HL-60 (cell line): ENCODE data around the gene EXOC6B.

Source experiments
- DNase-seq, 2 experiments: peaks; one replicate each; pipeline ENCODE4 v3.0.0-alpha.2; 2010 to 2020; ENCODE audit warnings: low read depth in 1 of 2, low spot score in 1 of 2
- H3K27ac ChIP-seq: fragments of 250-450 bp; sonication (Bioruptor Pico); replicated peaks from 2 replicates; pipeline ENCODE4 v1.5.1; 2020; ENCODE audit warnings: mild to moderate bottlenecking, moderate library complexity
- H3K27me3 ChIP-seq: fragments of 250-450 bp; sonication (Bioruptor Pico); 2 replicates; pipeline ENCODE4 v1.5.1; 2021; ENCODE audit warnings: mild to moderate bottlenecking, moderate library complexity; ENCODE audit not compliant: insufficient read depth, poor library complexity, severe bottlenecking
- H3K4me3 ChIP-seq: replicated peaks from 2 replicates; pipeline ENCODE4 v1.5.1; 2011; ENCODE audit warnings: mild to moderate bottlenecking, control low read depth, low read length; ENCODE audit not compliant: insufficient read depth
- GABPA ChIP-seq: IDR thresholded peaks from 2 replicates; pipeline ENCODE4 v1.6.1; 2012; ENCODE audit warnings: low read depth
- POLR2AphosphoS5 ChIP-seq: IDR thresholded peaks from 2 replicates; pipeline ENCODE4 v1.6.1; 2012; ENCODE audit warnings: low read depth
- SPI1 ChIP-seq: IDR thresholded peaks from 2 replicates; pipeline ENCODE4 v1.6.1; 2012; ENCODE audit warnings: low read depth, mild to moderate bottlenecking, borderline replicate concordance
- TF ChIP-seq, protein P1 (sequence below): IDR thresholded peaks from one replicate; pipeline ENCODE4 v1.5.1; 2011; ENCODE audit warnings: low read length, control low read depth, inconsistent platforms; ENCODE audit not compliant: insufficient read depth
- TF ChIP-seq, protein P2 (sequence below): IDR thresholded peaks from 2 replicates; pipeline ENCODE4 v1.6.1; 2012; ENCODE audit warnings: low read depth; ENCODE audit not compliant: insufficient replicate concordance

EXOC6B gene

DNA sequence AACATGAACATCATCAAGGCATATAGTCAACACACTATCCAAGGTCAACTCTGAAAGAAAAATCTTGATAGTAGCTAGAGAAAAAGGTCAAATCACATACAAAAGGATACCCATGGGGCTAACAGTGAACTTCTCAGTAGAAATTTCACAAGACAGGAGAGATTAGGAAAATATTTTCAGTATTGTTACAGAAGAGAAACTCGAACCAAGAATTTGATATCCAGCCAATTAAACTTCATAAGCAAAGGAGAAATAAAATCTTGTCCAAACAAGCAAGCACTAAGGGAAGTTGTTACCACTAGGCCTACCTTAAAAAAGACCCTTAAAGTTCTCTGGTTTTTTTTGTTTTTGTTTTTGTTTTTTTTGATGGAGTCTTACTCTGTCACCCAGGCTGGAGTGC, 242.5 kb downstream of the EXOC6B start:
- Histone ChIP-seq H3K27ac (no peak overlapping the region), H3K27me3 (peaks cover 2% of the 10 kb centered on the region), H3K4me3 (no peak overlapping the region)
- TF ChIP-seq, protein P1, sequence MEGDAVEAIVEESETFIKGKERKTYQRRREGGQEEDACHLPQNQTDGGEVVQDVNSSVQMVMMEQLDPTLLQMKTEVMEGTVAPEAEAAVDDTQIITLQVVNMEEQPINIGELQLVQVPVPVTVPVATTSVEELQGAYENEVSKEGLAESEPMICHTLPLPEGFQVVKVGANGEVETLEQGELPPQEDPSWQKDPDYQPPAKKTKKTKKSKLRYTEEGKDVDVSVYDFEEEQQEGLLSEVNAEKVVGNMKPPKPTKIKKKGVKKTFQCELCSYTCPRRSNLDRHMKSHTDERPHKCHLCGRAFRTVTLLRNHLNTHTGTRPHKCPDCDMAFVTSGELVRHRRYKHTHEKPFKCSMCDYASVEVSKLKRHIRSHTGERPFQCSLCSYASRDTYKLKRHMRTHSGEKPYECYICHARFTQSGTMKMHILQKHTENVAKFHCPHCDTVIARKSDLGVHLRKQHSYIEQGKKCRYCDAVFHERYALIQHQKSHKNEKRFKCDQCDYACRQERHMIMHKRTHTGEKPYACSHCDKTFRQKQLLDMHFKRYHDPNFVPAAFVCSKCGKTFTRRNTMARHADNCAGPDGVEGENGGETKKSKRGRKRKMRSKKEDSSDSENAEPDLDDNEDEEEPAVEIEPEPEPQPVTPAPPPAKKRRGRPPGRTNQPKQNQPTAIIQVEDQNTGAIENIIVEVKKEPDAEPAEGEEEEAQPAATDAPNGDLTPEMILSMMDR, result no peak
- no peak for TF ChIP-seq GABPA
- TF ChIP-seq, protein P2, sequence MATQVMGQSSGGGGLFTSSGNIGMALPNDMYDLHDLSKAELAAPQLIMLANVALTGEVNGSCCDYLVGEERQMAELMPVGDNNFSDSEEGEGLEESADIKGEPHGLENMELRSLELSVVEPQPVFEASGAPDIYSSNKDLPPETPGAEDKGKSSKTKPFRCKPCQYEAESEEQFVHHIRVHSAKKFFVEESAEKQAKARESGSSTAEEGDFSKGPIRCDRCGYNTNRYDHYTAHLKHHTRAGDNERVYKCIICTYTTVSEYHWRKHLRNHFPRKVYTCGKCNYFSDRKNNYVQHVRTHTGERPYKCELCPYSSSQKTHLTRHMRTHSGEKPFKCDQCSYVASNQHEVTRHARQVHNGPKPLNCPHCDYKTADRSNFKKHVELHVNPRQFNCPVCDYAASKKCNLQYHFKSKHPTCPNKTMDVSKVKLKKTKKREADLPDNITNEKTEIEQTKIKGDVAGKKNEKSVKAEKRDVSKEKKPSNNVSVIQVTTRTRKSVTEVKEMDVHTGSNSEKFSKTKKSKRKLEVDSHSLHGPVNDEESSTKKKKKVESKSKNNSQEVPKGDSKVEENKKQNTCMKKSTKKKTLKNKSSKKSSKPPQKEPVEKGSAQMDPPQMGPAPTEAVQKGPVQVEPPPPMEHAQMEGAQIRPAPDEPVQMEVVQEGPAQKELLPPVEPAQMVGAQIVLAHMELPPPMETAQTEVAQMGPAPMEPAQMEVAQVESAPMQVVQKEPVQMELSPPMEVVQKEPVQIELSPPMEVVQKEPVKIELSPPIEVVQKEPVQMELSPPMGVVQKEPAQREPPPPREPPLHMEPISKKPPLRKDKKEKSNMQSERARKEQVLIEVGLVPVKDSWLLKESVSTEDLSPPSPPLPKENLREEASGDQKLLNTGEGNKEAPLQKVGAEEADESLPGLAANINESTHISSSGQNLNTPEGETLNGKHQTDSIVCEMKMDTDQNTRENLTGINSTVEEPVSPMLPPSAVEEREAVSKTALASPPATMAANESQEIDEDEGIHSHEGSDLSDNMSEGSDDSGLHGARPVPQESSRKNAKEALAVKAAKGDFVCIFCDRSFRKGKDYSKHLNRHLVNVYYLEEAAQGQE, result no peak
- TF ChIP-seq POLR2AphosphoS5, result no peak
- no peak for TF ChIP-seq SPI1
- DNase-seq, result no peak

DNA sequence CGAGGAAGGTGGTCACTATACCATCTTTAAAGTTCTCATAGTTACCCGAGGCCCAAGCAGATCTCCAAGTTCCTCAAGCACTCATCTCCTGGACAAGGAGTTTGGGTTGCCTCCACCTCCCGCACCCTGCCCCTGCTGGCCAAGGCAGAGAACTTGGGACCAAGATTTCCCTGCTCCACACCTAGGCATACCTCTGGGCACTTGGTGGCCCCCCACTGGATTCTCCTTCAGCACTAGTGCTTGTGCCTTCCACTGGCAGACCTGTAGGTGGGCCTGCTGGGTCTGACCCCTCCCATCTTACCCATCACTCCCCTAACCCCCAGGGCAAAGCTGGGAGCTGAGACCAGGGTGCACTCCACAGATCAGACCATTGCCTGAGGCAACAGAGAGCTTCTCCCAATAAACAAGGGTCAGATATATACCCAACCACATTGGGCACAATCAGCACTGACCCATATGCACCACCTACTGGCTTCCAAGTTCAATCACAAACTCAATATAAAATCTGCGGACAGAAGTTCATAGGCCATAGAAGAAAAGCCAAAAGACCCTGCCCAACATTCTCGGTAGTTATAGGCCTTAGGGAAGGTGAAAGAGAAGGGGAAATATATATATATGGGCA, 244.2 kb downstream of the EXOC6B start:
- H3K27ac ChIP-seq, result no peak overlapping the region
- DNase-seq, result no peak
- H3K27me3 ChIP-seq, result peaks cover 2% of the 10 kb centered on the region
- TF ChIP-seq POLR2AphosphoS5 (no peak), SPI1 (no peak), GABPA (no peak)
- TF ChIP-seq, protein P2, result no peak
- TF ChIP-seq, protein P1, result no peak
- no peak overlapping the region for H3K4me3 ChIP-seq

DNA sequence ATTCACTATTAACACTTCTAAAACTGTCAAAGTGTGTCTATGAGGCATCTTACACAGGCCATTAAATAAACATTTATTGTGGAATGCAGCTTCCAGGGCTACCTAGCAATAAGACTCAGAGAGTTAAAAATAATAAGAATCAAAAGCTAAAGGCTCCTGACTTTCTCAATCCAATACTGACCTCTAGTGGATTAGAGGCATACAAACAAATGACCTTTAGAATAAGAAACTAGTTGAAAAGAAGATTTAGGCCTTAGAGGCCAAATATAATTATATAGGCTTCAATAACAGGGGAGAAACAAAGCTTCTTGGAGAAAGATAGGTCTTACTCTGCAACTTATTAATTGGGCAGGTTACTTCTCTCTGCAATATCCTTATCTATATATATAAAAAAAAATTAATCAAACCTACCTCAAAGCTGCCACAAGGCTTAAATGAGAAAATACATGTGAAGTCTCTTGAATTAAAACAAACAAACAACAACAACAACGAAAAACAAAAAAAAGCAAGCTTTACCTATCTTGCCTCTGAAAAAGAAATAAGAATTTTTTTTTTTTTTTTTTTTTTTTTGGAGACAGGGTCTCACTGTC, 246.1 kb downstream of the EXOC6B start:
- Histone ChIP-seq H3K4me3 (no peak overlapping the region), H3K27ac (no peak overlapping the region), H3K27me3 (peaks cover 3% of the 10 kb centered on the region)
- DNase-seq, result no peak
- TF ChIP-seq, protein P2, result no peak
- TF ChIP-seq, protein P1, result no peak
- no peak for TF ChIP-seq GABPA
- no peak for TF ChIP-seq SPI1
- TF ChIP-seq POLR2AphosphoS5, result no peak
